GM21786 (cell line): Measurements from ENCODE around the gene PROM2.
"Not testable (repeated sequence)": the region's sequence is repeated elsewhere in the genome, so short reads cannot be mapped to it uniquely, and the experiment has no call there.

ENCODE experiments used
- ATAC-seq: cut with Tn5 transposase; IDR thresholded peaks from one replicate; pipeline ENCODE4 v1.9.1; 2021; ENCODE audit not compliant: unreplicated experiment

The PROM2 gene

DNA sequence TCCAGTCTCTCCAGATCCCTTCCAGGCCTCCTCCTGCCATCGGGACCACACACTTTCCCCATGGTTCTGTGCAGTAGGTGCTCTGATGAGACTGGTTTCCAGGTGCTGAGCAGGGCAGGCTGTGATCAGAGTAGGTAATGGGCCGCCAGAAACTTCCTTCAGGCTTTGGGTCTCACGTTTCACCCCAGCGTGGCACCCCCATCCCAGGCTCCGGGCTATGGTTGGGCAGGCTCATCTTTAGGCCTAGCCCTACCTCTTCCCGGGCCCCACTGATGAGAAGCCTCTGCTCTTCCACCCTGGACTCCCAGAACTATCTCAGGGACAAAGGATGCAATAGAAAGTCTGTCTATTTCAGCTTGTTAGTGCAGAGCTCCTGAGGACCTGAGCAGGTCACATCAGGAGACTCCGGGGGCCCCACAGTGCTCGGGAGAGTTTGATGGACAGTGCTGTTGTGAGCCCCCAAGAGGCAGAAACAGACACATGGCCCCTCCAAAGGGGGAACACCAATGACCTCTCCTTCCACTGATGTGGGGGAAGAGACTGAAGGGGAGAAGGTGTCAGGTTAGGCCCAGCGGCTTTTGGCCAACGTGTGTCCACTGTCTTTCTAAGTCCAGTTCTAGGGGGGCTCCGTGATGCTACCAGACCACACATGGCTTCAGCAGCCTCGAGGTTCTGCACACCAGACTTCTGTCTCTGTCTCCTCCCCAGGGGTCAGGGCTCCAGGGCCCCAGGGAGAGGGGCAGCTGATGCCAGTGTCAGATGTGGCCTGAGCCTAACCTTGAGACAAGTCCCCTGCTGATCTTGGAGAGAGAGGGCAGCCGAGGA, 5.8 kb upstream of the PROM2 start:
- ATAC-seq, result no peak

DNA sequence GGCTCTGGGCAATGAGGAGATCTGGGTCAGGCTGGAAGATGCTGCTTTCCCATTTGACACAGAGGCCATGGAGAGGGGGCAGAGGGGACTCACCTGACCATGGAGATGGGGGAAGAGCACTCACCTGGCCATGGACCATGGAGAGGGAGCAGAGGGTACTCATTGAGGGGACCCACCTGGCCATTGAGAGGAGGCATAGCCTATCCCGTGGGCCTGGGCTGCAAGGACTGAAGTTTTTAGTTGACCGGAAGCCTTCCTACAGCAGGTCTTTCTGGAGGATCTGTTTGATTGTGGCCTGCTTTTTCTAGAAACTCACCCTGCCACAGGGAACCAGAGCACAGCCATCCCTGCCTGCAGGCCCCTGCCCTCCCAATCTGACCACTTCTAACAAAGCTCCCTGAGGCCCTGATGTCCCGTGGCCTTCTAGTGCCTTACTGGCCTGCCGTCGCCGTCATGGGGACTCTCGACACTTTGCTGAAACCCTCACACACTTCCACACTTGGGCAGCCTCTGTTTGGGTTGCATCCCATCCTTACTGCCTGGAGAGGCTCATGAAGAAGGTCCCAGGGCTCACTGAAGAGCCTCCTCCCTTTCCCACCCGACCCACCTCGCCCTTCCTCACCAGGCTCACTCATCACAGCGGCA, 5.1 kb upstream of the PROM2 start:
- no peak for ATAC-seq

- not testable (repeated sequence) for ATAC-seq
Observed at GRCh38 chr2:95269745-95270144, 4.5 kb upstream of the PROM2 start.

GRCh38 chr2:95270541-95271081, 3.6 kb upstream of the PROM2 start:
- no peak for ATAC-seq

DNA sequence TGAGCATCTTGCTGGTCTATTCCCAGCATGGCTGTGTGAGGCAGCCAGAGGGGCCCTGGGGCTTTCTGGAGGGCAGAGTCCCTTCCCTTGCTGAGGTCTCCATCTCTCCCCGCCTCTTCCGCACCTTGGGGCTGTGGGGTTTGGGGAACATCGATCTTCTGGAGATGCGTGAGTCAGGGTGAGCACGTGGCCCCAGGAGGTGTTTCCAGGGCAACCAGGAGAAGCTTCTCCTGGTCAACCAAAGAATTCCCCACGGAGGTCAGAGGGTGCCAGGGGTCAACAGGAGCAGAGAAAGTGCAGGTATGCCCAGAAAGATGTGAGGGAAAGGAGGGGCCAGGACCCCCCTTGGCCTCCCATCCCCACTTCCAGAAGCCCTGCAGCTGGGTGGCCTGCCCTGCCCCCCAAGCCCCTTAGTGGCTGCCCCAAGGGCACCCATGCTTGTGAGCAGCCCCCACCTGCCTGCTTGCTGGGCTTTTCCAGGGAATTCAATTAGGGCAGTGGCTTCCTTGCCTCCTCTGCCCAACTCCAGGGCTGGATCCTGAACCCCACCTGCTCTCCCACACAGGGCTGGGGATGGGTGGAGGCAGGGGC, 2.8 kb upstream of the PROM2 start:
- ATAC-seq, result no peak

- no peak for ATAC-seq
Observed at GRCh38 chr2:95272299-95272751, 1.9 kb upstream of the PROM2 start.

- no peak for ATAC-seq
Observed at GRCh38 chr2:95272781-95273180, 1.5 kb upstream of the PROM2 start.

- no peak for ATAC-seq
Observed at GRCh38 chr2:95273566-95274290, 521 bp upstream of the PROM2 start.

- no peak for ATAC-seq
Observed at GRCh38 chr2:95275151-95275515, 884 bp downstream of the PROM2 start.

GRCh38 chr2:95275601-95276243, 1.5 kb downstream of the PROM2 start:
- no peak for ATAC-seq

DNA sequence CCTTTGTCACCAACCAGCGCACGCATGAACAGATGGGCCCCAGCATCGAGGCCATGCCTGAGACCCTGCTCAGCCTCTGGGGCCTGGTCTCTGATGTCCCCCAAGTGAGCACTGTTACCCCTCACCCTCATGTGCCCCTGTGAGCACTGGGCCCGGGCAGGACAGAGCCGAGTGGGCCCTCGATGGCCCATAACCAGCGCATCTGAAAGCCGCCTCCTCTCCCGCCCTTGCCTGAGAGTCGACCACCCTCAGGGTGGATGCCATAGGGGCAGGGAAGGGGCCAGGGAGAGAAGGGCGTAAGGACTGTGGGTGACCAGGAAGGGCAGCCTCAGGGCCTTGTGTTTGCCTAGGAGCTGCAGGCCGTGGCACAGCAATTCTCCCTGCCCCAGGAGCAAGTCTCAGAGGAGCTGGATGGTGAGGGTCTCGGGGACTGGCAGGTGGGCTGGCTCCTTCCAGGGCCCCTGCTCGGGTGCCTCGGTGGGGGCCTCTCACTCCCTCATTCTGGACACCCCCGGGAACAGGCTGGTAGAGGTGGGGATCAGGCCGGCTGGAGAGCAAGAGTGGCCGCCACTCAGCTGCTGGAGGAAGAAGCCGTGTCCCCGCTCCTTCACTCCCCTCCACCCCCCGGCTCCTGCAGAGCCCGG, 2.1 kb downstream of the PROM2 start:
- ATAC-seq, result no peak

GRCh38 chr2:95276888-95277245, 2.6 kb downstream of the PROM2 start:
- ATAC-seq, result no peak

DNA sequence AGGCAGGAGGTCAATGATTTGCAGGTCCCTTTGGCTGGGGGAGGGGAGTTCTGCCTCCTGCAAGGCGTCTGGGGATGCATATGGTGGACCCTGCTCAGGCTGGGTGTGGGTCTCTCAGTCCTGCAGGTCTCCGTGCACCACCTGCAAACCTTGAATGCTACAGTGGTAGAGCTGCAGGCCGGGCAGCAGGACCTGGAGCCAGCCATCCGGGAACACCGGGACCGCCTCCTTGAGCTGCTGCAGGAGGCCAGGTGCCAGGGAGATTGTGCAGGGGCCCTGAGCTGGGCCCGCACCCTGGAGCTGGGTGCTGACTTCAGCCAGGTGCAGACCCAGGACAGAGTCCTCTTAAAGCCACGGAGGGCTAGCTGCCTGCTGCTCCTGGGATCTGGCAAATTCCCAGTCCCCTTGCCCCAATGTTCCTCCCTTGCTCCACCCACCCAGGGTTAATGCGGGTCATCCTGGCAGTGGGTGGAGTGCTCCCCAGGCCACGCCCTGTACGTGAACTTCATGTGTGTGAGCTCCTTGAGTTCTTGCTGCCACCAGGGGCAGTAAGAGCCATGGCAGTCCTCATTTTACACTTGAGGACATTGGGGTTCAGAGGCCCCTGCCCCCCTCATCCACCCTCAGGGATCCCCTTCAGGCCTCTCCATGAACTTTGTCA, 3.1 kb downstream of the PROM2 start:
- no peak for ATAC-seq

GRCh38 chr2:95278051-95278471, 3.8 kb downstream of the PROM2 start:
- no peak for ATAC-seq

- no peak for ATAC-seq
Observed at GRCh38 chr2:95278637-95279225, 4.5 kb downstream of the PROM2 start.

- no peak for ATAC-seq
Observed at GRCh38 chr2:95279435-95280035, 5.3 kb downstream of the PROM2 start.

DNA sequence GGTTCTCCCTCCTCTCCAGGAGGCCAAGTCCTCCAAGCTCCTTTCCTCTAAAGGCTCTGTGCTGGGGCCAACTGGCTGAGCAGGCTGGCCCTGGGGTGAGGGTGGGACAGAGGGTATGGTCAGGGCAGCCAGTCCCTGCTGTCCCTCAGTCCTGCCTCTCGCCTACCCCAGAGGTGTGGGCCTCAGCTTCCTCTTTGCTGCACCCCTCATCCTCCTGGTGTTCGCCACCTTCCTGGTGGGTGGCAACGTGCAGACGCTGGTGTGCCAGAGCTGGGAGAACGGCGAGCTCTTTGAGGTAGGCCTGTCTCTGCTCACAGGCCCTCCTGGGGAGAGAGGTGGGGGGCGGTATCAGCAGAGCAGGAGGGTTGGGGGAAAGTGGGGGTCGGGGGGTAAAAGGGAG, 6.8 kb downstream of the PROM2 start:
- ATAC-seq, result no peak

DNA sequence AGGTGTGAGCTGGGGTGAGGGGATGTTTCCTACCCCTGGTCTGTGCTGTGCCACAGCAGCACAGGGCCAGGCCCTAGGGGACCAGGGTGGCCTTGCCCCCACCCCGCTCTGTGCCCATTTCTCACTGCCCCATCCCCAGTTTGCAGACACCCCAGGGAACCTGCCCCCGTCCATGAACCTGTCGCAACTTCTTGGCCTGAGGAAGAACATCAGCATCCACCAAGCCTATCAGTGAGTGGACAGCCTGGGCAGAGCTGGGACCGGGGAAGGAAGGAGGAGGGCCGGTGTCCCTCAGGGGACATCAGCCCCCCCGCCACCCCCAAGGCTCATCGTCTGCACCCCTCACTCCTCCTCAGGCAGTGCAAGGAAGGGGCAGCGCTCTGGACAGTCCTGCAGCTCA, 7.5 kb downstream of the PROM2 start:
- no peak for ATAC-seq

GRCh38 chr2:95282458-95282857, 8.2 kb downstream of the PROM2 start:
- no peak for ATAC-seq
